ENCODE results near the gene SIGLEC1. TPM values are rescaled to one million over a fixed set of nuclear protein-coding genes. Genes with fewer than 3 reads are reported as not detected.

The SIGLEC1 gene
- total and polyA plus RNA-seq, 8 donors = 0.09 to 3.7 (median 1.7) TPM

- 85 to 91% methylated on average over 31 of the region's 31 CpGs for WGBS, 2 donors
- FAIRE-seq (no peak), ATAC-seq (no peak)
Measured at GRCh38 chr20:3705970-3706739, 6.2 kb downstream of the SIGLEC1 start.

DNA sequence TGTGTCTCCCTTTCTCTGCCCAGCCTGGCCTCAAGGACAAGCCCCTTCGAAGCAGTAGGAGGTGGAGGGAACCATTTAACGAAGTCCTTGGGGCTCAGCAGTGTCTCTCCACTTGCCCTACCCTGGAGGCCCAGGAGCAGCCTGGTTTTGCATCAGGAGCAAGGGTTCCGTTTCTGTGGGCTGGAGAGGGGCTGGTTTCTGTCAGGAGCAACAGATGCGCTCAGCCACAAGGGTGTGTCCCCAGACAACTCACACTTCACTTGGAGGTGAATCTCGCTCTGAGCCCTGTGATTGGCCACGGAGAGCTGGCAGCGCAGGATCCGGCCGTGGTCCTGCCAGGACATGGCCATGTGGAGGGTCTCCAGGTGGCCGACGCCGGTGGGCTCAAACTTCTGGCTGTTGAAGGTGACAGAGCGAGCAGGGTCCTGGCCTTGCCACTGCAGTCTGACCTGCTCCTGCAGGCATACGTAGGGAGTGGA, 6.9 kb downstream of the SIGLEC1 start:
- H3K36me3 ChIP-seq = no peaks in the 10 kb centered on the region
- no peaks in the 10 kb centered on the region for H3K27me3 ChIP-seq
- 75 to 82% methylated on average over 14 of the region's 14 CpGs for WGBS, 2 donors
- H3K4me3 ChIP-seq = no peak overlapping the region
- H3K4me1 ChIP-seq = no peaks in the 10 kb centered on the region
- intact Hi-C loops (cut with DNase I) = no loop called here
- ATAC-seq = no peak
- no peaks in the 10 kb centered on the region for H3K9me3 ChIP-seq
- no peak for FAIRE-seq
- H3K27ac ChIP-seq = no peak overlapping the region
- no peak for TF ChIP-seq CTCF (IDR thresholded peaks at IDR 0.05)
- no peak for DNase-seq

More at GRCh38 chr20:3705970-3706739, 6.2 kb downstream of the SIGLEC1 start:
- no peaks in the 10 kb centered on the region for H3K4me1 ChIP-seq
- intact Hi-C loops (cut with DNase I) = no loop called here
- H3K36me3 ChIP-seq = no peaks in the 10 kb centered on the region
- DNase-seq = peak in 1 of 6 donors; percentile 54
- no peak for TF ChIP-seq CTCF (IDR thresholded peaks at IDR 0.05)
- no peak overlapping the region for H3K4me3 ChIP-seq
- H3K27ac ChIP-seq = no peak overlapping the region
- H3K9me3 ChIP-seq = no peaks in the 10 kb centered on the region
- no peaks in the 10 kb centered on the region for H3K27me3 ChIP-seq

GRCh38 chr20:3704087-3704486, 8.3 kb downstream of the SIGLEC1 start:
- no peak for ATAC-seq
- FAIRE-seq = no peak
- Histone ChIP-seq H3K36me3 (no peaks in the 10 kb centered on the region), H3K27me3 (no peaks in the 10 kb centered on the region), H3K4me1 (no peaks in the 10 kb centered on the region), H3K4me3 (no peak overlapping the region), H3K27ac (no peak overlapping the region), H3K9me3 (no peaks in the 10 kb centered on the region)
- 60 to 68% methylated on average over 5 of the region's 5 CpGs for WGBS, 2 donors
- TF ChIP-seq CTCF (IDR thresholded peaks at IDR 0.05) = no peak
- no peak for DNase-seq
- intact Hi-C loops (cut with DNase I) = no loop called here

GRCh38 chr20:3702611-3703391, 9.6 kb downstream of the SIGLEC1 start:
- no peak for TF ChIP-seq CTCF (IDR thresholded peaks at IDR 0.05)
- H3K9me3 ChIP-seq = no peaks in the 10 kb centered on the region
- H3K27me3 ChIP-seq = no peaks in the 10 kb centered on the region
- no peaks in the 10 kb centered on the region for H3K36me3 ChIP-seq
- intact Hi-C loops (cut with DNase I) = no loop called here
- no peak for DNase-seq
- 88 to 94% methylated on average over 11 of the region's 11 CpGs for WGBS, 2 donors
- no peaks in the 10 kb centered on the region for H3K4me1 ChIP-seq
- H3K27ac ChIP-seq = no peak overlapping the region
- FAIRE-seq = no peak
- no peak overlapping the region for H3K4me3 ChIP-seq
- ATAC-seq = no peak
